ENCODE results near the gene HABP2. TPM values are rescaled to one million over a fixed set of nuclear protein-coding genes. Genes with fewer than 3 reads are reported as not detected.

The HABP2 gene
- total and polyA plus RNA-seq, 9 of the 15 experiments (the other 6 are each of a cell fraction or from before 2014, with no cell fraction given): 0.09 TPM; not detected in 8

- 2% methylated on average over 4 of the region's 4 CpGs for WGBS (ENCODE audit: insufficient coverage, low coverage, missing lambda C conversion rate)
- no TSS peak for BruUV-seq (replicated peaks)
- CTCF ChIA-PET (ENCODE audit: low intra/inter-chr PET ratio): no interaction called here
- Histone ChIP-seq H3K4me2 (ENCODE audit: insufficient read depth, low read length) (no peak overlapping the region), H3K4me3 (no peak overlapping the region), H2AFZ (ENCODE audit: low read depth, low read length) (no peak overlapping the region), H4K20me1 (replicated peaks; ENCODE audit: control insufficient read depth, insufficient read depth, low read length) (no peaks in the 10 kb centered on the region), H3K9me3 (replicated peaks; ENCODE audit: control insufficient read depth, insufficient read depth, low read depth, low read length) (no peaks in the 10 kb centered on the region), H3K9me1 (ENCODE audit: control insufficient read depth, insufficient read depth, low read length) (no peaks in the 10 kb centered on the region), H3K4me1 (replicated peaks in 1 of 2; ENCODE audit: control insufficient read depth in 2 of 2, insufficient read depth in 2 of 2, low read length in 2 of 2) (no peaks in the 10 kb centered on the region), H3K79me2 (ENCODE audit: control insufficient read depth, insufficient read depth, low read length) (no peaks in the 10 kb centered on the region), H3K27me3 (ENCODE audit: control insufficient read depth in 2 of 2, insufficient read depth in 2 of 2, low read length in 2 of 2) (no peaks in the 10 kb centered on the region), H3K27ac (ENCODE audit: extremely low read depth, low read depth, low read length) (no peak overlapping the region), H3K36me3 (ENCODE audit: control insufficient read depth, insufficient read depth, low read length) (no peaks in the 10 kb centered on the region), H3K9ac (ENCODE audit: insufficient read depth in 1 of 2, low read depth in 2 of 2, low read length in 2 of 2) (no peak overlapping the region)
- DNase-seq (ENCODE audit: extremely low read depth in 1 of 4, low spot score in 3 of 4) (no peak), FAIRE-seq (no peak), ATAC-seq (no peak)
- intact Hi-C loops (cut with micrococcal nuclease) (no loop called here), in situ Hi-C loops (cut with MboI) (no loop called here)
- POLR2A ChIA-PET: no interaction called here
- TF ChIP-seq CHD4 (IDR thresholded peaks at IDR 0.05; ENCODE audit: insufficient read depth, insufficient replicate concordance, low read depth, low read length, poor library complexity, severe bottlenecking) (no peak), FOXJ3 (CRISPR knock-in tag; IDR thresholded peaks at IDR 0.05) (no peak), NRF1 (conservative IDR thresholded peaks at IDR 0.05 in 1 of 2, IDR thresholded peaks at IDR 0.05 in 1 of 2) (no peak), REST (IDR thresholded peaks at IDR 0.05; ENCODE audit: borderline replicate concordance) (no peak), REST (CRISPR knock-in tag; IDR thresholded peaks at IDR 0.05; ENCODE audit: low read depth) (no peak)
- TF ChIP-seq, protein P1, sequence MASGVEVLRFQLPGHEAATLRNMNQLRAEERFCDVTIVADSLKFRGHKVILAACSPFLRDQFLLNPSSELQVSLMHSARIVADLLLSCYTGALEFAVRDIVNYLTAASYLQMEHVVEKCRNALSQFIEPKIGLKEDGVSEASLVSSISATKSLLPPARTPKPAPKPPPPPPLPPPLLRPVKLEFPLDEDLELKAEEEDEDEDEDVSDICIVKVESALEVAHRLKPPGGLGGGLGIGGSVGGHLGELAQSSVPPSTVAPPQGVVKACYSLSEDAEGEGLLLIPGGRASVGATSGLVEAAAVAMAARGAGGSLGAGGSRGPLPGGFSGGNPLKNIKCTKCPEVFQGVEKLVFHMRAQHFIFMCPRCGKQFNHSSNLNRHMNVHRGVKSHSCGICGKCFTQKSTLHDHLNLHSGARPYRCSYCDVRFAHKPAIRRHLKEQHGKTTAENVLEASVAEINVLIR (CRISPR knock-in tag; IDR thresholded peaks at IDR 0.05): no peak
- TF ChIP-seq, protein P2, sequence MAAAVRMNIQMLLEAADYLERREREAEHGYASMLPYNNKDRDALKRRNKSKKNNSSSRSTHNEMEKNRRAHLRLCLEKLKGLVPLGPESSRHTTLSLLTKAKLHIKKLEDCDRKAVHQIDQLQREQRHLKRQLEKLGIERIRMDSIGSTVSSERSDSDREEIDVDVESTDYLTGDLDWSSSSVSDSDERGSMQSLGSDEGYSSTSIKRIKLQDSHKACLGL (CRISPR knock-in tag; IDR thresholded peaks at IDR 0.05; ENCODE audit: borderline replicate concordance, poor library complexity, severe bottlenecking): no peak
- TF ChIP-seq, protein P3, sequence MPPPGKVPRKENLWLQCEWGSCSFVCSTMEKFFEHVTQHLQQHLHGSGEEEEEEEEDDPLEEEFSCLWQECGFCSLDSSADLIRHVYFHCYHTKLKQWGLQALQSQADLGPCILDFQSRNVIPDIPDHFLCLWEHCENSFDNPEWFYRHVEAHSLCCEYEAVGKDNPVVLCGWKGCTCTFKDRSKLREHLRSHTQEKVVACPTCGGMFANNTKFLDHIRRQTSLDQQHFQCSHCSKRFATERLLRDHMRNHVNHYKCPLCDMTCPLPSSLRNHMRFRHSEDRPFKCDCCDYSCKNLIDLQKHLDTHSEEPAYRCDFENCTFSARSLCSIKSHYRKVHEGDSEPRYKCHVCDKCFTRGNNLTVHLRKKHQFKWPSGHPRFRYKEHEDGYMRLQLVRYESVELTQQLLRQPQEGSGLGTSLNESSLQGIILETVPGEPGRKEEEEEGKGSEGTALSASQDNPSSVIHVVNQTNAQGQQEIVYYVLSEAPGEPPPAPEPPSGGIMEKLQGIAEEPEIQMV (tag; conservative IDR thresholded peaks at IDR 0.05; ENCODE audit: low read depth): no peak
- TF ChIP-seq, protein P4, sequence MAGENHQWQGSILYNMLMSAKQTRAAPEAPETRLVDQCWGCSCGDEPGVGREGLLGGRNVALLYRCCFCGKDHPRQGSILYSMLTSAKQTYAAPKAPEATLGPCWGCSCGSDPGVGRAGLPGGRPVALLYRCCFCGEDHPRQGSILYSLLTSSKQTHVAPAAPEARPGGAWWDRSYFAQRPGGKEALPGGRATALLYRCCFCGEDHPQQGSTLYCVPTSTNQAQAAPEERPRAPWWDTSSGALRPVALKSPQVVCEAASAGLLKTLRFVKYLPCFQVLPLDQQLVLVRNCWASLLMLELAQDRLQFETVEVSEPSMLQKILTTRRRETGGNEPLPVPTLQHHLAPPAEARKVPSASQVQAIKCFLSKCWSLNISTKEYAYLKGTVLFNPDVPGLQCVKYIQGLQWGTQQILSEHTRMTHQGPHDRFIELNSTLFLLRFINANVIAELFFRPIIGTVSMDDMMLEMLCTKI (IDR thresholded peaks at IDR 0.05; ENCODE audit: partially characterized antibody): no peak
Measured at GRCh38 chr10:113503930-113504329, 48.9 kb upstream of the HABP2 start.
